ENCODE data around the gene EXOC3. TPM values are rescaled to one million over a fixed set of nuclear protein-coding genes. Genes with fewer than 3 reads are reported as not detected.
"Not testable (repeated sequence)": the region's sequence is repeated elsewhere in the genome, so short reads cannot be mapped to it uniquely, and the experiment has no call there.

EXOC3 gene
- total RNA-seq, 1 donor from 2014 or later, result 66.4 TPM

GRCh38 chr5:497871-498509 is 55.0 kb downstream of the EXOC3 start:
- Mint-ChIP-seq H3K9me3 (no peaks in the 10 kb centered on the region), H3K4me1 (ENCODE audit: low read depth) (no peaks in the 10 kb centered on the region), H3K4me3 (ENCODE audit: low read depth) (no peak overlapping the region), H3K27me3 (ENCODE audit: low read depth) (peaks cover 4% of the 10 kb centered on the region), H3K27ac (no peak overlapping the region), H3K36me3 (ENCODE audit: low read depth) (no peaks in the 10 kb centered on the region)
- DNase-seq (ENCODE audit: low spot score), result no peak
- intact Hi-C loops (cut with micrococcal nuclease), result no loop called here

GRCh38 chr5:499233-500209 is 56.5 kb downstream of the EXOC3 start:
- Mint-ChIP-seq H3K27me3 (ENCODE audit: low read depth) (peaks cover 5% of the 10 kb centered on the region), H3K36me3 (ENCODE audit: low read depth) (no peaks in the 10 kb centered on the region)

GRCh38 chr5:500491-500890 is 57.5 kb downstream of the EXOC3 start:
- Mint-ChIP-seq H3K9me3 (no peaks in the 10 kb centered on the region), H3K36me3 (ENCODE audit: low read depth) (no peaks in the 10 kb centered on the region), H3K4me1 (ENCODE audit: low read depth) (no peaks in the 10 kb centered on the region), H3K27ac (no peak overlapping the region), H3K4me3 (ENCODE audit: low read depth) (no peak overlapping the region), H3K27me3 (ENCODE audit: low read depth) (peaks cover 5% of the 10 kb centered on the region)
- DNase-seq (ENCODE audit: low spot score), result no peak
- intact Hi-C loops (cut with micrococcal nuclease), result no loop called here

More at GRCh38 chr5:499233-500209, 56.5 kb downstream of the EXOC3 start:
- Mint-ChIP-seq H3K4me3 (ENCODE audit: low read depth) (no peak overlapping the region), H3K27ac (no peak overlapping the region), H3K9me3 (no peaks in the 10 kb centered on the region), H3K4me1 (ENCODE audit: low read depth) (no peaks in the 10 kb centered on the region)
- DNase-seq (ENCODE audit: low spot score), result no peak
- intact Hi-C loops (cut with micrococcal nuclease), result no loop called here

GRCh38 chr5:501105-501830 is 58.3 kb downstream of the EXOC3 start:
- no peaks in the 10 kb centered on the region for H3K4me1 Mint-ChIP-seq (ENCODE audit: low read depth)
- no peak overlapping the region for H3K4me3 Mint-ChIP-seq (ENCODE audit: low read depth)
- no peak overlapping the region for H3K27ac Mint-ChIP-seq
- intact Hi-C loops (cut with micrococcal nuclease), result no loop called here
- no peak for DNase-seq (ENCODE audit: low spot score)
- H3K27me3 Mint-ChIP-seq (ENCODE audit: low read depth), result peaks cover 5% of the 10 kb centered on the region
- no peaks in the 10 kb centered on the region for H3K9me3 Mint-ChIP-seq
- H3K36me3 Mint-ChIP-seq (ENCODE audit: low read depth), result no peaks in the 10 kb centered on the region

GRCh38 chr5:501831-502184 is 58.8 kb downstream of the EXOC3 start:
- H3K4me3 Mint-ChIP-seq (ENCODE audit: low read depth), result no peak overlapping the region
- H3K36me3 Mint-ChIP-seq (ENCODE audit: low read depth), result no peaks in the 10 kb centered on the region
- H3K4me1 Mint-ChIP-seq (ENCODE audit: low read depth), result no peaks in the 10 kb centered on the region
- intact Hi-C loops (cut with micrococcal nuclease), result no loop called here
- H3K9me3 Mint-ChIP-seq, result no peaks in the 10 kb centered on the region
- H3K27ac Mint-ChIP-seq, result no peak overlapping the region
- no peak for DNase-seq (ENCODE audit: low spot score)
- H3K27me3 Mint-ChIP-seq (ENCODE audit: low read depth), result peaks cover 5% of the 10 kb centered on the region

GRCh38 chr5:502325-503079 is 59.5 kb downstream of the EXOC3 start:
- H3K4me3 Mint-ChIP-seq (ENCODE audit: low read depth), result no peak overlapping the region
- H3K27ac Mint-ChIP-seq, result no peak overlapping the region
- no peaks in the 10 kb centered on the region for H3K4me1 Mint-ChIP-seq (ENCODE audit: low read depth)
- intact Hi-C loops (cut with micrococcal nuclease), result no loop called here
- no peak for DNase-seq (ENCODE audit: low spot score)
- H3K36me3 Mint-ChIP-seq (ENCODE audit: low read depth), result no peaks in the 10 kb centered on the region
- no peaks in the 10 kb centered on the region for H3K9me3 Mint-ChIP-seq
- peaks cover 5% of the 10 kb centered on the region for H3K27me3 Mint-ChIP-seq (ENCODE audit: low read depth)

- H3K4me1 Mint-ChIP-seq (ENCODE audit: low read depth), result no peaks in the 10 kb centered on the region
- intact Hi-C loops (cut with micrococcal nuclease), result no loop called here
- H3K4me3 Mint-ChIP-seq (ENCODE audit: low read depth), result no peak overlapping the region
- H3K9me3 Mint-ChIP-seq, result no peaks in the 10 kb centered on the region
- DNase-seq (ENCODE audit: low spot score), result no peak
- no peak overlapping the region for H3K27ac Mint-ChIP-seq
- H3K36me3 Mint-ChIP-seq (ENCODE audit: low read depth), result no peaks in the 10 kb centered on the region
- peaks cover 5% of the 10 kb centered on the region for H3K27me3 Mint-ChIP-seq (ENCODE audit: low read depth)
These were observed 61.6 kb downstream of the EXOC3 start for GRCh38 chr5:504326-505154.

DNA sequence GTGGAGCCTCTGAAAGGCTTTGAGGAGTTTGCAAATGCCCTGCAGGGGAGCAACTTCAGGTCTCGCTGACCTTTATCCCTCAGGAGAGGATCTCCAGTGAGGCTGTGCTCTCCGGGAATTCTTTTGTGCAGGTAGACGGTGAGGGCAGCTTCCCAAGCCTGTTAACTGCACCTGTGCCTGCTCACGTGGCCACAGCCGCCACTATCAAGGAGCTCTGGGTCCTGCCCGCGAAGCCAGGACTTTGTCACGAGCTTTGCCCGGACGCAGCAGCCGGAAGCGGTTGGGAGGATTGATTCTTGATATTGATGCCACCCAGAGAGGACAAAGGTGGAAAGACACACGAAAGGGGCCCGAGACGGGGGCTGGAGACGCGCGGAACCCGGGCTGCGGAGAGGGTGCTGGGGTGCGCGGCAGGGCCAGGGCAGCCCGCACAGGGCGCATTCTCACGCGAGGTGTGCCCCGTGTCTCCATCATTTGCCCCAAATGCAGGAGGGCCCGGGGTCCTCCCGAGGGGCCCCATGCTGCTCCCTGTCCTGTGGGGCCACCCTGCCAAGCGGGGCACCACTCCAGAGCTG is 63.1 kb downstream of the EXOC3 start:
- Mint-ChIP-seq H3K9me3 (no peaks in the 10 kb centered on the region), H3K27ac (no peak overlapping the region), H3K4me1 (ENCODE audit: low read depth) (no peaks in the 10 kb centered on the region), H3K4me3 (ENCODE audit: low read depth) (no peak overlapping the region), H3K36me3 (ENCODE audit: low read depth) (no peaks in the 10 kb centered on the region), H3K27me3 (ENCODE audit: low read depth) (peaks cover 5% of the 10 kb centered on the region)
- intact Hi-C loops (cut with micrococcal nuclease), result no loop called here
- DNase-seq (ENCODE audit: low spot score), result no peak

GRCh38 chr5:507986-508575 is 65.1 kb downstream of the EXOC3 start:
- H3K4me3 Mint-ChIP-seq (ENCODE audit: low read depth); H3K4me1 Mint-ChIP-seq (ENCODE audit: low read depth); H3K9me3 Mint-ChIP-seq; H3K27ac Mint-ChIP-seq; DNase-seq (ENCODE audit: low spot score); H3K36me3 Mint-ChIP-seq (ENCODE audit: low read depth); H3K27me3 Mint-ChIP-seq (ENCODE audit: low read depth); intact Hi-C loops (cut with micrococcal nuclease): not testable (repeated sequence)

DNA sequence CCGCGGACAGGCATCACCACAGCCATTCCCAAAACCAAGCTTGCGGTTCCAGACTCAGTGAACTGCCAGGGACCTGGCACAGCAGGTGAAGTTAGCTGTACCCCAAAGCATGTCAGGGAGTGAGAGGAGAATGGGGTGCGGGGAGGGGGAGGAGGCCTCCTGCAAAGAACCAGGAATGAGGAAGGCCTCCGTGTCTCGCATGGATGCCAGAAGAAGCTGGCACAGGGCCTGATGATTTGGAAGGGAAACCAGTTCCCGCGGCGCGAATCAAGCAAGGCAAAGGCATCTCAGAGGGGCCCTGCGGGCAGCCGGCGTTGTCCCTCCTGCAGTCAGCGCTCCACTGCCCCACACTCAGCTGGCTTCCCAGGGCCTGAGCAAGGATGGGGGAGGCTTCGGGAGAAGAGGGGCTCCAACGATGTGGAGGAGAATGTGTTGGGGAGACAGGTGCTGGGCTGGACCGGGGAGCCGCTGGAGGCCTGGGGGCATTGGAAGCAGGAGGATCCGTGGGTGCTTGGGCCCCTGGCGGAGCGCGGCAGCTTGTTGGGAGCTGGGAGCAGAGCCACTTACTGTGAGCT is 66.7 kb downstream of the EXOC3 start:
- no peak overlapping the region for H3K4me3 Mint-ChIP-seq (ENCODE audit: low read depth)
- intact Hi-C loops (cut with micrococcal nuclease), result no loop called here
- no peaks in the 10 kb centered on the region for H3K4me1 Mint-ChIP-seq (ENCODE audit: low read depth)

GRCh38 chr5:510521-510920 is 67.5 kb downstream of the EXOC3 start:
- no peak overlapping the region for H3K4me3 Mint-ChIP-seq (ENCODE audit: low read depth)
- intact Hi-C loops (cut with micrococcal nuclease), result no loop called here
- DNase-seq (ENCODE audit: low spot score), result no peak
- H3K4me1 Mint-ChIP-seq (ENCODE audit: low read depth), result no peaks in the 10 kb centered on the region
- peaks cover 6% of the 10 kb centered on the region for H3K27me3 Mint-ChIP-seq (ENCODE audit: low read depth)
- H3K36me3 Mint-ChIP-seq (ENCODE audit: low read depth), result no peaks in the 10 kb centered on the region
- H3K27ac Mint-ChIP-seq, result no peak overlapping the region
- H3K9me3 Mint-ChIP-seq, result no peaks in the 10 kb centered on the region

More for the DNA sequence above, 66.7 kb downstream of the EXOC3 start:
- Mint-ChIP-seq H3K27ac (no peak overlapping the region), H3K9me3 (no peaks in the 10 kb centered on the region), H3K27me3 (ENCODE audit: low read depth) (peaks cover 3% of the 10 kb centered on the region), H3K36me3 (ENCODE audit: low read depth) (no peaks in the 10 kb centered on the region)
- DNase-seq (ENCODE audit: low spot score), result no peak
